Measurements from ENCODE around the gene CNTNAP5.

Gene CNTNAP5

GRCh38 chr2:124476291-124476690 lies 451.2 kb downstream of the CNTNAP5 start:
- Histone ChIP-seq H3K36me3 (replicated peaks; ENCODE audit: low read depth, low read length) (no peaks in the 10 kb centered on the region), H3K9me3 (ENCODE audit: insufficient read depth, low read length) (no peaks in the 10 kb centered on the region), H3K9ac (ENCODE audit: low read length) (no peak overlapping the region), H3K4me2 (ENCODE audit: low read length) (no peak overlapping the region), H3K4me1 (ENCODE audit: low read length) (no peaks in the 10 kb centered on the region), H3K4me3 (ENCODE audit: low read length) (no peak overlapping the region), H3K27ac (ENCODE audit: low read length) (no peak overlapping the region), H3K79me2 (ENCODE audit: low read length) (no peaks in the 10 kb centered on the region), H3K27me3 (ENCODE audit: low read depth, low read length) (no peaks in the 10 kb centered on the region), H2AFZ (ENCODE audit: low read depth, low read length) (no peak overlapping the region), H4K20me1 (ENCODE audit: insufficient read depth, low read length) (no peaks in the 10 kb centered on the region)
- TF ChIP-seq CTCF (IDR thresholded peaks at IDR 0.05; ENCODE audit: low read depth, low read length): no peak
- TF ChIP-seq EZH2phosphoT487 (IDR thresholded peaks at IDR 0.05; ENCODE audit: low read depth): no peak

DNA sequence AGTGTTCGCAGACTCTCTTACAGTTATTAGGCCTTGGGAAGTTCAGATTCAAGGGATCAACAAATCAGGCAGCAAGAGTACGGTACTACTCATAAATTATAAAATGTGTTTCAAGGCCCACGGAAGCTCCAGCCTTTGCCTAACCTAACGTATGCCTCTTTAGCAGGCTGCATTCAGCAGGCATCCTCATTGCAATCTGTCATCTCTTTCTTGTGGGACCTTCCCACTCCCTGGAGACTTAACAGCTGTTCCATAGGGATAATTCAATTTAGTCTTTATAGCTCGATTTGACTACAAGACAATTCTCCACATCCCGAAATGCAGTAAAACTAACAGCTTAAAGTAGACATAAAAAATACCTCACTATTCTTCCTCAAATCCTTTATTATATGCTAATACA lies 453.7 kb downstream of the CNTNAP5 start:
- Histone ChIP-seq H3K9ac (ENCODE audit: low read length) (no peak overlapping the region), H3K4me1 (ENCODE audit: low read length) (no peaks in the 10 kb centered on the region), H3K27me3 (ENCODE audit: low read depth, low read length) (no peaks in the 10 kb centered on the region), H3K4me2 (ENCODE audit: low read length) (no peak overlapping the region), H3K9me3 (ENCODE audit: insufficient read depth, low read length) (no peaks in the 10 kb centered on the region), H3K36me3 (replicated peaks; ENCODE audit: low read depth, low read length) (no peaks in the 10 kb centered on the region), H4K20me1 (ENCODE audit: insufficient read depth, low read length) (no peaks in the 10 kb centered on the region), H3K4me3 (ENCODE audit: low read length) (no peak overlapping the region), H3K27ac (ENCODE audit: low read length) (no peak overlapping the region), H3K79me2 (ENCODE audit: low read length) (no peaks in the 10 kb centered on the region), H2AFZ (ENCODE audit: low read depth, low read length) (no peak overlapping the region)
- TF ChIP-seq EZH2phosphoT487 (IDR thresholded peaks at IDR 0.05; ENCODE audit: low read depth) (no peak), CTCF (IDR thresholded peaks at IDR 0.05; ENCODE audit: low read depth, low read length) (no peak)

- H4K20me1 ChIP-seq (ENCODE audit: insufficient read depth, low read length): no peaks in the 10 kb centered on the region
- H3K4me3 ChIP-seq (ENCODE audit: low read length): no peak overlapping the region
- no peak for TF ChIP-seq EZH2phosphoT487 (IDR thresholded peaks at IDR 0.05; ENCODE audit: low read depth)
- TF ChIP-seq CTCF (IDR thresholded peaks at IDR 0.05; ENCODE audit: low read depth, low read length): no peak
- H3K4me2 ChIP-seq (ENCODE audit: low read length): no peak overlapping the region
- no peak overlapping the region for H3K9ac ChIP-seq (ENCODE audit: low read length)
- no peaks in the 10 kb centered on the region for H3K9me3 ChIP-seq (ENCODE audit: insufficient read depth, low read length)
- H3K27me3 ChIP-seq (ENCODE audit: low read depth, low read length): no peaks in the 10 kb centered on the region
- no peaks in the 10 kb centered on the region for H3K36me3 ChIP-seq (replicated peaks; ENCODE audit: low read depth, low read length)
- no peaks in the 10 kb centered on the region for H3K79me2 ChIP-seq (ENCODE audit: low read length)
- no peak overlapping the region for H3K27ac ChIP-seq (ENCODE audit: low read length)
- H3K4me1 ChIP-seq (ENCODE audit: low read length): no peaks in the 10 kb centered on the region
- H2AFZ ChIP-seq (ENCODE audit: low read depth, low read length): no peak overlapping the region
These were observed 455.9 kb downstream of the CNTNAP5 start for GRCh38 chr2:124480958-124481357.

DNA sequence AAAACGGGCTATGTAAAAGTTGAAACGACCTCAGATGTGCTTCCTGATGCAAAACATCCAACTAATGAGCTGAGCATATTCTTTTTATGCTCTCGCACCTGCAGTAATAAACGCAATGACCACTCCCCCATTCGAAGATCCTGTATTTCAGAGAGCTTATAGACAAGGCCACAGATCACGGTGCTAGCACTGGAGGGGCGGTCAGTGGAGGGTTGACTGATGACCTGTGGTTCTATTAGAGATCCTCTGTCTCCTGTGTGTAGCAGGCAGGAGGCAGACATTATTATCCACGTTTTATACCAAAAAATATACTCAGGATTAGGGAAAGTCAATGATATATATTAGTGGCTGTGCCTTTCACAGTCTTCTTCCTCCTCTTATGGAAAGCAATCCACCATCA lies 457.0 kb downstream of the CNTNAP5 start:
- H2AFZ ChIP-seq (ENCODE audit: low read depth, low read length): no peak overlapping the region
- H4K20me1 ChIP-seq (ENCODE audit: insufficient read depth, low read length): no peaks in the 10 kb centered on the region
- no peaks in the 10 kb centered on the region for H3K27me3 ChIP-seq (ENCODE audit: low read depth, low read length)
- TF ChIP-seq EZH2phosphoT487 (IDR thresholded peaks at IDR 0.05; ENCODE audit: low read depth) (no peak), CTCF (IDR thresholded peaks at IDR 0.05; ENCODE audit: low read depth, low read length) (no peak)
- no peak overlapping the region for H3K27ac ChIP-seq (ENCODE audit: low read length)
- H3K79me2 ChIP-seq (ENCODE audit: low read length): no peaks in the 10 kb centered on the region
- H3K36me3 ChIP-seq (replicated peaks; ENCODE audit: low read depth, low read length): no peaks in the 10 kb centered on the region
- no peaks in the 10 kb centered on the region for H3K4me1 ChIP-seq (ENCODE audit: low read length)
- no peak overlapping the region for H3K4me3 ChIP-seq (ENCODE audit: low read length)
- H3K9ac ChIP-seq (ENCODE audit: low read length): no peak overlapping the region
- H3K4me2 ChIP-seq (ENCODE audit: low read length): no peak overlapping the region
- no peaks in the 10 kb centered on the region for H3K9me3 ChIP-seq (ENCODE audit: insufficient read depth, low read length)
